Measurements from ENCODE around the gene RHOT2.

RHOT2 gene

DNA sequence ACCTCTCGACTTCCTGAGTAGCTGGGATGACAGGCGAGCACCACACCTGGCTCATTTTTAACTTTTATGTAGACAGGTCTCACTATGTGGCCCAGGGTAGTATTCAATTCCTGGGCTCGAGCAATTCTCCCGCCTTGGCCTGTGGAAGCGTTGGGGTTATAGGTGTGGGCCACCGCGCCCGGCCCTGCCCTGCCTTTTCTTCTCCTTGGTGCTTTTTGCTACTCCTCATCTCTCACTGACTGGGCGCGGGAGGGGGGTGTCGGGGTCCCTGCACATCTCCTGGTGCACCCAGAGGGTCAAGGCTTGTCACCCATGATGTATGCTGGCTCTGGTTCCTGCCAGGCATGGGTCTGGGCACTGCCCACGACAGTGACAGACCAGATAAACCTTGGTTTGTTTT is 23.4 kb upstream of the RHOT2 start:
- H3K4me3 ChIP-seq (ENCODE audit: low read depth, low read length) = no peak overlapping the region
- TF ChIP-seq, protein P1, sequence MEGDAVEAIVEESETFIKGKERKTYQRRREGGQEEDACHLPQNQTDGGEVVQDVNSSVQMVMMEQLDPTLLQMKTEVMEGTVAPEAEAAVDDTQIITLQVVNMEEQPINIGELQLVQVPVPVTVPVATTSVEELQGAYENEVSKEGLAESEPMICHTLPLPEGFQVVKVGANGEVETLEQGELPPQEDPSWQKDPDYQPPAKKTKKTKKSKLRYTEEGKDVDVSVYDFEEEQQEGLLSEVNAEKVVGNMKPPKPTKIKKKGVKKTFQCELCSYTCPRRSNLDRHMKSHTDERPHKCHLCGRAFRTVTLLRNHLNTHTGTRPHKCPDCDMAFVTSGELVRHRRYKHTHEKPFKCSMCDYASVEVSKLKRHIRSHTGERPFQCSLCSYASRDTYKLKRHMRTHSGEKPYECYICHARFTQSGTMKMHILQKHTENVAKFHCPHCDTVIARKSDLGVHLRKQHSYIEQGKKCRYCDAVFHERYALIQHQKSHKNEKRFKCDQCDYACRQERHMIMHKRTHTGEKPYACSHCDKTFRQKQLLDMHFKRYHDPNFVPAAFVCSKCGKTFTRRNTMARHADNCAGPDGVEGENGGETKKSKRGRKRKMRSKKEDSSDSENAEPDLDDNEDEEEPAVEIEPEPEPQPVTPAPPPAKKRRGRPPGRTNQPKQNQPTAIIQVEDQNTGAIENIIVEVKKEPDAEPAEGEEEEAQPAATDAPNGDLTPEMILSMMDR (IDR thresholded peaks at IDR 0.05; ENCODE audit: borderline replicate concordance, insufficient read depth, low read depth, low read length) = no peak

DNA sequence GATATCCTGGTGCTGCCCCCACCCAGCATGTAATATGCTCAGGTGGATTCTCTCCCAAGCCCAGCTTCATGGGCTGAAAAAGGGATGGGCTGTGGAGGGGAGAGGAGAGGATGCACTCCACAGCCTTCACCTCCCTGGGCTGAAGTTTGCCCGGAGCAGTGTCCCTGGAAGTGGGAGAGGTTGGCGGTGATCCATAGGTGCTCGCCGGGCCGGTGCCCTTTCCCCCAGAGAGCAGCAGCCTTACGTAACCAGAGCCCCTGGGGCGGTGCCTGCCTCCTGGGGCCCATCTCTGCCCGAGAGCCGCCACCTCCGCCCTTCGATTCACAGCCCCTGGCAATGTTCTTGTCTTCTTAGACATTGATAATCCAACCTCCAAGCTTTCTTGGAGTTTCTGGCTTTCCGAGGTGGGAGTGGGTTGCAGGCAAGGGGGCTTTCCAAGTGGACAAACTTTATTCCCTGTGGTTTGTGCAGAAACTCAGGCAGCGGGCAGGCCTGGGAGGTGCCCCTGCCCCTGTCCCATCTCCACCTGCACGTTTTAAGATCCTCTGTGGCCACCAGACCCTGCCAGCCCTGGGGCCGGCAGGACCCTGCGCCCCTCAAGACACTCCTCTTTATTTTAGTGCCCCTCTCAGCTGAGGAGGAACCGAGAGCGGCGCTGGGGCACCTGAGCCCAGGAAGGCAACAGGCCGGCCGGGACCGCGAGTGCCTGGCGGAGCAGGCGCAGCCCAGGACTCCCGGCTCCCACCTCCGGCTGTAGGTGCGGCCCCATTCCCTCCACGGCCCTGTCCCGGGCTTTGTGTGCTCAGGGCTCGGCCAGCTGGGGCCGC is 21.9 kb upstream of the RHOT2 start:
- TF ChIP-seq, protein P1 (IDR thresholded peaks at IDR 0.05; ENCODE audit: borderline replicate concordance, insufficient read depth, low read depth, low read length) = no peak
- no peak overlapping the region for H3K4me3 ChIP-seq (ENCODE audit: low read depth, low read length)

DNA sequence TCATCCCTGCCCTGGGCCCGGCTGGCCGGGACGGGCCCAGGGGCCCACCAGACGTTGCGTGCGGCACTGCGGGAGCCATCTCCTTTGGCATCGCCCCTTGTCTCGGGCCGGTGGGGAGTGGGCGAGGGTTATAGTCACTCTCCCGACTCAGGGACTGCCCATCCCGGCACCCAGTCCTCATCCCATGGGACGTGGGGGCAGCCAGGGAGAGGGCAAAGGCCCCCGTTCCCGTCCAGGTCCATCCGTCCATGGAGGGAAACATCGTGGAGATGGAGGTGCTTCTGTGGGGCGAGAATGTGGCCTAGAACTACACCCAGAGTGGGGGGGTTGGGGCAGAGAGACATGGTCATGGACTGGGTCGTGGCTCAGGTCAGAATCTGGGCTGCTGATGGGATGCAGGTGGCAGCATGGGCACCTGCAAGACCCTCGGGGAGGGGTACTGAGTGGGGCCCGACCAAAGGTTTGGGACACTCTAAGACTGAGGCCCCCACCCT is 21.2 kb upstream of the RHOT2 start:
- TF ChIP-seq, protein P1 (IDR thresholded peaks at IDR 0.05; ENCODE audit: borderline replicate concordance, insufficient read depth, low read depth, low read length) = no peak

GRCh38 chr16:647173-647902 is 20.6 kb upstream of the RHOT2 start:
- TF ChIP-seq, protein P1 (IDR thresholded peaks at IDR 0.05; ENCODE audit: borderline replicate concordance, insufficient read depth, low read depth, low read length) = no peak
- no peak overlapping the region for H3K4me3 ChIP-seq (ENCODE audit: low read depth, low read length)

More for the DNA sequence above, 21.2 kb upstream of the RHOT2 start:
- no peak overlapping the region for H3K4me3 ChIP-seq (ENCODE audit: low read depth, low read length)

- TF ChIP-seq, protein P1 (IDR thresholded peaks at IDR 0.05; ENCODE audit: borderline replicate concordance, insufficient read depth, low read depth, low read length) = peak; percentile 88
These were observed 19.7 kb upstream of the RHOT2 start for GRCh38 chr16:648071-648780.

GRCh38 chr16:648781-649589 is 18.9 kb upstream of the RHOT2 start, which contains the start of gene WDR90:
Gene WDR90, plus strand, starts transcription at chr16:649365. Its CDS starts 52 bp downstream, at chr16:649417.
- H3K4me3 ChIP-seq (ENCODE audit: low read depth, low read length) = peak within 1 kb of the TSS; percentile 81
- TF ChIP-seq, protein P1 (IDR thresholded peaks at IDR 0.05; ENCODE audit: borderline replicate concordance, insufficient read depth, low read depth, low read length) = no peak

More at GRCh38 chr16:648071-648780, 19.7 kb upstream of the RHOT2 start:
- peak overlapping the region; percentile 81 for H3K4me3 ChIP-seq (ENCODE audit: low read depth, low read length)

All from GM12875 (cell line).